B cell (primary cell): ENCODE results near the gene FUCA2. TPM values are rescaled to one million over a fixed set of nuclear protein-coding genes. Genes with fewer than 3 reads are reported as not detected.

Source experiments
- ATAC-seq: fragments of 200-7000 bp; cut with Tn5 transposase; one replicate; pipeline ENCODE4 v1.10.0; 2021; ENCODE audit warnings: low read depth, mild to moderate bottlenecking, moderate number of reproducible peaks, moderate library complexity
- CTCF ChIA-PET: fragments of 350-600 bp; sonication (Branson Sonifier 250); formaldehyde crosslinking; loops from one replicate; lab custom pipeline; 2021; ENCODE audit warnings: antibody characterized with exemption, inconsistent platforms; lab: Charles Lee
- POLR2A ChIA-PET: fragments of 350-600 bp; sonication (Branson Sonifier 250); formaldehyde crosslinking; loops from one replicate; lab custom pipeline; 2021; ENCODE audit warnings: antibody characterized with exemption; lab: Charles Lee
- DNase-seq: peaks from one replicate; pipeline ENCODE4 v3.0.0; 2013
- H2AFZ ChIP-seq: 2 replicates; pipeline ENCODE4 v1.6.1; 2012; ENCODE audit warnings: mild to moderate bottlenecking, low read depth, low read length; ENCODE audit not compliant: insufficient read depth, poor library complexity, severe bottlenecking
- H3K27ac ChIP-seq, 2 donors: 1 replicate in 1 of 2; 2 replicates in 1 of 2; pipeline ENCODE4 v1.5.1; 2012 to 2013; ENCODE audit warnings: low read length in 2 of 2, mild to moderate bottlenecking in 2 of 2, moderate library complexity in 1 of 2
- H3K27me3 ChIP-seq, 4 experiments: fragments of 200-600 bp in 1 of 4; sonication (generic) in 1 of 4; replicated peaks in 1 of 4; 1 replicate in 2 of 4; 2 replicates in 2 of 4; pipeline versions ENCODE4 v1.6.1 to v1.7.0; 2013 to 2016; ENCODE audit warnings: low read length in 3 of 4, mild to moderate bottlenecking in 2 of 4, mixed read lengths in 1 of 4, moderate library complexity in 1 of 4; ENCODE audit not compliant: insufficient read depth in 4 of 4, control insufficient read depth in 3 of 4; ENCODE audit errors: control extremely low read depth in 1 of 4
- H3K36me3 ChIP-seq, 2 experiments: replicated peaks in 1 of 2; 1 replicate in 1 of 2; 2 replicates in 1 of 2; pipeline versions ENCODE4 v1.6.1 to v1.7.1; 2013; ENCODE audit warnings: low read length in 1 of 2; ENCODE audit not compliant: insufficient read depth in 2 of 2, control insufficient read depth in 1 of 2; ENCODE audit errors: control extremely low read depth in 1 of 2, extremely low read depth in 1 of 2
- H3K4me1 ChIP-seq, 2 donors: fragments of 200-600 bp in 1 of 2; sonication (generic) in 1 of 2; 1 replicate in 1 of 2; 2 replicates in 1 of 2; pipeline versions ENCODE4 v1.5.1 to v1.6.1; 2013 to 2017; ENCODE audit warnings: low read length in 2 of 2; ENCODE audit not compliant: control insufficient read depth in 2 of 2, insufficient read depth in 2 of 2
- H3K4me2 ChIP-seq: replicated peaks from 2 replicates; pipeline ENCODE3; 2012; ENCODE audit warnings: mild to moderate bottlenecking, low read depth, low read length; ENCODE audit not compliant: poor library complexity, severe bottlenecking
- H3K4me3 ChIP-seq, 5 experiments: fragments of 200-600 bp in 1 of 5; sonication (generic) in 1 of 5; 1 replicate in 3 of 5; 2 replicates in 2 of 5; pipeline versions ENCODE4 v1.5.1 to v1.7.0; 2011 to 2016; ENCODE audit warnings: low read length in 4 of 5, mild to moderate bottlenecking in 4 of 5, low read depth in 2 of 5, control low read depth in 1 of 5, moderate library complexity in 1 of 5; ENCODE audit not compliant: insufficient read depth in 1 of 5; ENCODE audit errors: control extremely low read depth in 1 of 5, extremely low read depth in 1 of 5
- H3K79me2 ChIP-seq: fragments of 200-600 bp; sonication (generic); one replicate; pipeline ENCODE4 v1.6.0; 2016; ENCODE audit warnings: low read length; ENCODE audit not compliant: control insufficient read depth, insufficient read depth
- H3K9ac ChIP-seq: fragments of 200-600 bp; sonication (generic); 2 replicates; pipeline ENCODE4 v1.6.1; 2017; ENCODE audit warnings: mild to moderate bottlenecking, low read length, moderate library complexity
- H3K9me3 ChIP-seq, 3 donors: one replicate each; pipeline versions ENCODE4 v1.6.1 to v1.7.1; 2013; ENCODE audit warnings: low read length in 2 of 3; ENCODE audit not compliant: control insufficient read depth in 2 of 3, insufficient read depth in 1 of 3; ENCODE audit errors: control extremely low read depth in 1 of 3
- H4K20me1 ChIP-seq: 2 replicates; pipeline ENCODE4 v1.6.0; 2012; ENCODE audit warnings: mild to moderate bottlenecking, low read length; ENCODE audit not compliant: insufficient read depth, control insufficient read depth, poor library complexity, severe bottlenecking
- H3K27ac Mint-ChIP-seq: one replicate; pipeline ENCODE4 v1.8.0; 2021; ENCODE audit warnings: mixed read lengths
- H3K27me3 Mint-ChIP-seq: one replicate; pipeline ENCODE4 v1.8.0; 2021; ENCODE audit warnings: mixed read lengths
- H3K4me1 Mint-ChIP-seq: one replicate; pipeline ENCODE4 v1.8.0; 2021; ENCODE audit warnings: mixed read lengths
- H3K4me3 Mint-ChIP-seq: one replicate; pipeline ENCODE4 v1.8.0; 2021; ENCODE audit warnings: mixed read lengths
- H3K9me3 Mint-ChIP-seq: one replicate; pipeline ENCODE4 v1.8.0; 2022; ENCODE audit warnings: mixed read lengths; ENCODE audit not compliant: insufficient read depth
- EZH2 ChIP-seq: IDR thresholded peaks from 2 replicates; pipeline ENCODE4 v1.6.1; 2012; ENCODE audit warnings: borderline replicate concordance, low read depth, mild to moderate bottlenecking, moderate library complexity, low read length; ENCODE audit not compliant: insufficient read depth, poor library complexity, severe bottlenecking
- WGBS: methylation state at CpG from one replicate; pipeline ENCODE4 v1.1.5; 2013; ENCODE audit warnings: missing lambda C conversion rate; ENCODE audit not compliant: insufficient coverage; 5-methylcytosine and 5-hydroxymethylcytosine counted together
- intact Hi-C: fragments of 100-400 bp; cut with micrococcal nuclease; formaldehyde crosslinking; loops from one replicate; pipeline ENCODE4 v1.10.0; 2022
- polyA plus RNA-seq: library from polyadenylated mRNA; depleted of rRNA; stranded (reverse); fragments of >200 nt; gene quantifications from 2 replicates; pipeline ENCODE4 v1.2.3, GENCODE V29; 2012
- total RNA-seq, 2 donors: library from RNA; stranded (reverse); fragments of 120-200 nt in 1 of 2; gene quantifications; 1 replicate in 1 of 2; 2 replicates in 1 of 2; pipeline versions ENCODE4 v1.2.3 to v1.2.4, GENCODE V29; 2013 to 2022
- TF ChIP-seq, protein P1 (sequence below): fragments of 200-600 bp; IDR thresholded peaks from one replicate; pipeline ENCODE4 v1.8.0; 2022; ENCODE audit warnings: antibody characterized with exemption, mild to moderate bottlenecking

Gene FUCA2
- total and polyA plus RNA-seq, 2 donors (not counting 1 experiment from before 2014, with no cell fraction given) = 3.6 to 8.3 TPM

DNA sequence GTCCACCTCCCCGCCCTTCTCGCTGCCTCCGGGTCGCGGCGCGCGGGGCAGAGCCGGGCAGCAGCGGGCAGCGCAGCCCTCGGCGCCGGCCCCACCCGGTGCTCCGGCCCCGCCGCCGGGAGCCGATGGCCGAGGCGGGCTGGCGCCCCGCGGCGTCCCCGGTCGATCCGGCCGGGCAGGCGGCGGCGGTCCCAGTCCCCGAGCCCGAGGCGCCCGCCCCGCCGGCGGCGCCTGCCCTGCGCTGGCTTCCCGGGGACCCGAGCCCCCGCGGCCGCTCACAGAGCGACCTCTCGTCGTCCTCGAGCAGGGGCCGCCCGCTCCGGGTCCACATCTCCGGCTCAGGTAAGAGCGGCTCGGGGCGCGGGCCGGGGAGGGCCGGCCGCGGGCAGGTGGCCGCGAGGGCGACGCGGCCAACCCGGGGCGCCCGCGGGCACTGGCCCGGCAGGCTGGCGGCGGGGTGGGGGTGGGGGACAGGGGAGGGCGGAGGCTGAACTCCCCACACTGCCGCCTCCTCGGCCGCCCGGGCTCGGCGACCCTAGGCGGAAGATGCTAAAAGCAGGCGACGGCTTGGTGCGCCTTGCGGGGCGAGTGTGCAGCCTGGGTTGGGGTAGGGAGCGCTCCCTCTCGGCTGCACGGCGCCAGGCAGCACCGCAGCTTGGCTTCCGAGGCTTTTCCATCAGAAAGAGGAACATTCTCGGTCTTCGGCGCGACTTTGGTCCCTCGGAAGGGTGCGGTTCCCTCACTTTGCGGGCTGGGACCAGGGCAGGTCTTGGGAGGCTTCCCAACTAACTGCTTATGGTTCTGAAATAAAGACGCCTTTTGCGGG, 25.6 kb upstream of the FUCA2 start:
- H3K4me2 ChIP-seq = peak overlapping the region; percentile 86
- ChIA-PET CTCF (interaction anchor here (0.6 to 3.7 kb wide), 5 partner anchors 25 to 110 kb away, joined by 3 to 26 read pairs (median 3); partner anchors contain the start of gene FUCA2), POLR2A (no interaction called here)
- Mint-ChIP-seq H3K4me3 (peak overlapping the region; percentile 86), H3K27me3 (no peaks in the 10 kb centered on the region), H3K27ac (peak overlapping the region; percentile 78), H3K9me3 (no peaks in the 10 kb centered on the region), H3K4me1 (peaks cover 29% of the 10 kb centered on the region)
- H3K4me1 ChIP-seq = peaks cover 22 to 31% of the 10 kb centered on the region in 2 donors
- H2AFZ ChIP-seq = peak overlapping the region; percentile 78
- H3K79me2 ChIP-seq = no peaks in the 10 kb centered on the region
- no peak for TF ChIP-seq EZH2
- TF ChIP-seq, protein P1, sequence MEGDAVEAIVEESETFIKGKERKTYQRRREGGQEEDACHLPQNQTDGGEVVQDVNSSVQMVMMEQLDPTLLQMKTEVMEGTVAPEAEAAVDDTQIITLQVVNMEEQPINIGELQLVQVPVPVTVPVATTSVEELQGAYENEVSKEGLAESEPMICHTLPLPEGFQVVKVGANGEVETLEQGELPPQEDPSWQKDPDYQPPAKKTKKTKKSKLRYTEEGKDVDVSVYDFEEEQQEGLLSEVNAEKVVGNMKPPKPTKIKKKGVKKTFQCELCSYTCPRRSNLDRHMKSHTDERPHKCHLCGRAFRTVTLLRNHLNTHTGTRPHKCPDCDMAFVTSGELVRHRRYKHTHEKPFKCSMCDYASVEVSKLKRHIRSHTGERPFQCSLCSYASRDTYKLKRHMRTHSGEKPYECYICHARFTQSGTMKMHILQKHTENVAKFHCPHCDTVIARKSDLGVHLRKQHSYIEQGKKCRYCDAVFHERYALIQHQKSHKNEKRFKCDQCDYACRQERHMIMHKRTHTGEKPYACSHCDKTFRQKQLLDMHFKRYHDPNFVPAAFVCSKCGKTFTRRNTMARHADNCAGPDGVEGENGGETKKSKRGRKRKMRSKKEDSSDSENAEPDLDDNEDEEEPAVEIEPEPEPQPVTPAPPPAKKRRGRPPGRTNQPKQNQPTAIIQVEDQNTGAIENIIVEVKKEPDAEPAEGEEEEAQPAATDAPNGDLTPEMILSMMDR = peak; percentile 22
- peak overlapping the region; percentile 59 for H3K9ac ChIP-seq
- H3K27me3 ChIP-seq = no peaks in the 10 kb centered on the region
- ATAC-seq (peak; percentile 65), DNase-seq (peak; percentile 75)
- no peaks in the 10 kb centered on the region for H4K20me1 ChIP-seq
- intact Hi-C loops = loop anchor here (1.0 to 5.0 kb wide), 5 partner anchors 26 to 558 kb away; partner anchors contain the start of genes ADAT2, FUCA2, LTV1 and PEX3
- under 1% methylated on average over 88 of the region's 103 CpGs for WGBS
- H3K27ac ChIP-seq = no peak overlapping the region
- H3K9me3 ChIP-seq = no peaks in the 10 kb centered on the region
- no peaks in the 10 kb centered on the region for H3K36me3 ChIP-seq
- peak overlapping the region; percentile 28 to 67 (median 56) for H3K4me3 ChIP-seq
